WTC11 (cell line): ENCODE measurements around the gene THSD4. TPM values are rescaled to one million over a fixed set of nuclear protein-coding genes. Genes with fewer than 3 reads are reported as not detected.

Experiments used
- ATAC-seq: fragments of 200-7000 bp; cut with Tn5 transposase; 2 replicates; pipeline ENCODE4 v1.10.0; 2021; ENCODE audit warnings: mild to moderate bottlenecking, moderate library complexity
- CTCF ChIA-PET: fragments of 300-600 bp; sonication (Branson Sonifier 250); formaldehyde crosslinking; loops from one replicate; lab custom pipeline; 2021; ENCODE audit warnings: antibody characterized with exemption; lab: Charles Lee
- POLR2A ChIA-PET: fragments of 350-600 bp; sonication (Branson Sonifier 250); formaldehyde crosslinking; loops from one replicate; lab custom pipeline; 2021; ENCODE audit warnings: antibody characterized with exemption; lab: Charles Lee
- DNase-seq: peaks from one replicate; pipeline ENCODE4 v3.0.0; 2021; ENCODE audit warnings: low spot score
- H3K27ac Mint-ChIP-seq: 2 replicates; pipeline ENCODE4 v1.8.0; 2021; ENCODE audit warnings: mixed read lengths
- H3K27me3 Mint-ChIP-seq: 2 replicates; pipeline ENCODE4 v1.8.0; 2021; ENCODE audit warnings: low read depth, mild to moderate bottlenecking, moderate library complexity, mixed read lengths
- H3K36me3 Mint-ChIP-seq: 2 replicates; pipeline ENCODE4 v1.8.0; 2021; ENCODE audit warnings: mixed read lengths
- H3K4me1 Mint-ChIP-seq: 2 replicates; pipeline ENCODE4 v1.8.0; 2022; ENCODE audit warnings: mixed read lengths
- H3K4me3 Mint-ChIP-seq: 2 replicates; pipeline ENCODE4 v1.8.0; 2021; ENCODE audit warnings: mild to moderate bottlenecking, moderate library complexity, mixed read lengths
- H3K9me3 Mint-ChIP-seq: 2 replicates; pipeline ENCODE4 v1.8.0; 2021; ENCODE audit warnings: mixed read lengths
- AR ChIP-seq: fragments of 250-450 bp; sonication (Bioruptor Pico); IDR thresholded peaks from 2 replicates; pipeline ENCODE4 v1.9.0; 2021; ENCODE audit warnings: mild to moderate bottlenecking
- ATF1 ChIP-seq: sonication (generic); formaldehyde crosslinking; IDR thresholded peaks from 2 replicates; pipeline ENCODE4 v1.8.1; 2023; ENCODE audit warnings: mild to moderate bottlenecking, moderate library complexity, missing genetic modification reagents
- ATF3 ChIP-seq: sonication (generic); formaldehyde crosslinking; conservative IDR thresholded peaks from 2 replicates; pipeline ENCODE4 v1.8.1; 2022; ENCODE audit warnings: mild to moderate bottlenecking, missing genetic modification reagents
- E2F4 ChIP-seq: sonication (generic); formaldehyde crosslinking; IDR thresholded peaks from 2 replicates; pipeline ENCODE4 v1.8.1; 2022; ENCODE audit warnings: low read depth, mild to moderate bottlenecking, moderate library complexity, missing genetic modification reagents, borderline replicate concordance
- ESRRA ChIP-seq: sonication (generic); formaldehyde crosslinking; IDR thresholded peaks from 2 replicates; pipeline ENCODE4 v1.8.1; 2022; ENCODE audit warnings: mild to moderate bottlenecking, missing genetic modification reagents, borderline replicate concordance
- IRF1 ChIP-seq: sonication (generic); formaldehyde crosslinking; IDR thresholded peaks from 2 replicates; pipeline ENCODE4 v1.8.0; 2023; ENCODE audit warnings: missing genetic modification reagents
- MXD4 ChIP-seq: fragments of 250-450 bp; sonication (Bioruptor Pico); IDR thresholded peaks from 2 replicates; pipeline ENCODE4 v1.8.0; 2021; ENCODE audit warnings: mild to moderate bottlenecking, moderate library complexity, borderline replicate concordance
- NR3C1 ChIP-seq: sonication (generic); formaldehyde crosslinking; conservative IDR thresholded peaks from 2 replicates; pipeline ENCODE4 v1.8.1; 2023; ENCODE audit warnings: low read depth, mild to moderate bottlenecking, missing genetic modification reagents
- RELA ChIP-seq: sonication (generic); formaldehyde crosslinking; IDR thresholded peaks from 2 replicates; pipeline ENCODE4 v1.8.1; 2022; ENCODE audit warnings: missing genetic modification reagents, mild to moderate bottlenecking, borderline replicate concordance
- SMAD4 ChIP-seq: sonication (generic); formaldehyde crosslinking; IDR thresholded peaks from 2 replicates; pipeline ENCODE4 v1.8.0; 2022; ENCODE audit warnings: mild to moderate bottlenecking, missing genetic modification reagents
- ZNF317 ChIP-seq: sonication (generic); formaldehyde crosslinking; IDR thresholded peaks from 2 replicates; pipeline ENCODE4 v1.8.1; 2023; ENCODE audit warnings: low read depth, mild to moderate bottlenecking, moderate library complexity, missing genetic modification reagents, borderline replicate concordance
- ZNF512 ChIP-seq: sonication (generic); formaldehyde crosslinking; IDR thresholded peaks from 2 replicates; pipeline ENCODE4 v1.8.1; 2022; ENCODE audit warnings: missing genetic modification reagents, borderline replicate concordance
- ZNF532 ChIP-seq: fragments of 250-450 bp; sonication (Bioruptor Pico); IDR thresholded peaks from 2 replicates; pipeline ENCODE4 v1.9.0; 2021; ENCODE audit warnings: mild to moderate bottlenecking, borderline replicate concordance
- total RNA-seq: library from RNA; stranded (reverse); gene quantifications from 3 replicates; pipeline ENCODE4 v1.2.3, GENCODE V29; 2021
- TF ChIP-seq, protein P1 (sequence below): sonication (generic); formaldehyde crosslinking; IDR thresholded peaks from 2 replicates; pipeline ENCODE4 v1.8.0; 2022; ENCODE audit warnings: missing genetic modification reagents
- TF ChIP-seq, protein P2 (sequence below): fragments of 250-450 bp; sonication (Bioruptor Pico); IDR thresholded peaks from 2 replicates; pipeline ENCODE4 v1.9.0; 2021; ENCODE audit warnings: mild to moderate bottlenecking
- TF ChIP-seq, protein P3 (sequence below): fragments of 250-450 bp; sonication (Bioruptor Pico); IDR thresholded peaks from 2 replicates; pipeline ENCODE4 v2.1.2; 2022; ENCODE audit warnings: mild to moderate bottlenecking, moderate library complexity

Gene THSD4
- total RNA-seq, 1 experiment from 2014 or later = 7.8 TPM

DNA sequence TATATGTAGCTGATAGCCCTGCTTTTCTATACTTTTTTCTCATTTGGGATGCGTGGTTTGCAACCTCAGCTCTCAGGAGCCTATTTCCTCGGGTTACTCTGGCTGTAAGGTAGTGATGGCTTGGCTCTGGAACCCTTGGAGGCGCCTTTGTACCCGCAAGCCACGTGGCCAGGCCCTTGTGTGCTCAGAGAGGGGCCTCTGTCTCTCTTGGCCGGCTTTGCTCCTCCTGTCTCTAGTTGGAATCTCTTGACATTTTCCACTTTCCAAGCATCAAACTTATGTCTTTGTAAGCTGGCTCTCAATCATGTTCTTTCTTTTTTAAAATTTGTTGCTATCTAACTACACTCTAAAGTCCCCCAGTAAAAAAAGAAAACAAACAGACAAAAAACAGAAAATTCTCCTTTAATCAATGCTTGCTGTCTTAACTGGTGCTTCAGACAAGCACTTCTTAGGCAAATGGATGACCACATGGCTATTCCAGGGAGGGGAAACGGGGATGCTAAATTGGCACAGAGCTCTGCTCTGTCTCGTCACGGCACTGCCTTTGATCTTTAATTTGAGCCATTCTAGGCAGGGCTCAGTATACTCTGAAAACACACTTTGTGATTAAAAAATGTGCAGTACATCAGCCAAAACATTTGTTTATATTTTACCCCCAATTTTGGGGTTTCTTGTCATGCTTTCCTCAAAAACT lies 514.7 kb downstream of the THSD4 start:
- POLR2A ChIA-PET = no interaction called here
- Mint-ChIP-seq H3K36me3 (no peaks in the 10 kb centered on the region), H3K9me3 (no peaks in the 10 kb centered on the region), H3K27ac (no peak overlapping the region), H3K4me1 (peaks cover 42% of the 10 kb centered on the region), H3K27me3 (no peaks in the 10 kb centered on the region), H3K4me3 (no peak overlapping the region)
- CTCF ChIA-PET = interaction anchor here (1.5 kb wide), 1 partner anchor 114 kb away, joined by 4 read pairs; no protein-coding TSS in a partner anchor
- ATAC-seq (no peak), DNase-seq (no peak)
- TF ChIP-seq ATF1 (CRISPR knock-in tag) (no peak), AR (CRISPR knock-in tag) (no peak), IRF1 (CRISPR knock-in tag) (no peak), MXD4 (CRISPR knock-in tag) (no peak)

DNA sequence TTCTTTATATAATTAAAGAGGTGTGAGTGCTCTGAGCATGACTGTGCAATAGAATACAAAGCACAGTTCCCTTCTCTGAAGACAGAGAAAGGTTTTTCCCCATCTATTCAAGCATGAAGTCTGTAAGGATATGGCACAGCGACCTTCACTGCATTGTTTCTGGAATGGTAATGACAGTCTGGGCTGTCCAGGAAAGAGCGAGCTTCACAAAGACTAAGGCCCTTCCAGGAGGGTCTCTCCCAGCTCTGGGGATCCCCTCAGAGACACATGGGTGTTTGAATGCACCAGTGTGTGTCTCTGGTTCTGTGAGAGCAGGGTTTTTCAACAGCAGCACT lies 515.2 kb downstream of the THSD4 start:
- no peaks in the 10 kb centered on the region for H3K36me3 Mint-ChIP-seq
- H3K4me1 Mint-ChIP-seq = peaks cover 47% of the 10 kb centered on the region
- ATAC-seq = no peak
- no peaks in the 10 kb centered on the region for H3K27me3 Mint-ChIP-seq
- H3K4me3 Mint-ChIP-seq = no peak overlapping the region
- CTCF ChIA-PET = interaction anchor here (1.5 kb wide), 1 partner anchor 113 kb away, joined by 4 read pairs; no protein-coding TSS in a partner anchor
- H3K9me3 Mint-ChIP-seq = no peaks in the 10 kb centered on the region
- POLR2A ChIA-PET = no interaction called here
- no peak overlapping the region for H3K27ac Mint-ChIP-seq
- no peak for DNase-seq
- TF ChIP-seq, protein P1, sequence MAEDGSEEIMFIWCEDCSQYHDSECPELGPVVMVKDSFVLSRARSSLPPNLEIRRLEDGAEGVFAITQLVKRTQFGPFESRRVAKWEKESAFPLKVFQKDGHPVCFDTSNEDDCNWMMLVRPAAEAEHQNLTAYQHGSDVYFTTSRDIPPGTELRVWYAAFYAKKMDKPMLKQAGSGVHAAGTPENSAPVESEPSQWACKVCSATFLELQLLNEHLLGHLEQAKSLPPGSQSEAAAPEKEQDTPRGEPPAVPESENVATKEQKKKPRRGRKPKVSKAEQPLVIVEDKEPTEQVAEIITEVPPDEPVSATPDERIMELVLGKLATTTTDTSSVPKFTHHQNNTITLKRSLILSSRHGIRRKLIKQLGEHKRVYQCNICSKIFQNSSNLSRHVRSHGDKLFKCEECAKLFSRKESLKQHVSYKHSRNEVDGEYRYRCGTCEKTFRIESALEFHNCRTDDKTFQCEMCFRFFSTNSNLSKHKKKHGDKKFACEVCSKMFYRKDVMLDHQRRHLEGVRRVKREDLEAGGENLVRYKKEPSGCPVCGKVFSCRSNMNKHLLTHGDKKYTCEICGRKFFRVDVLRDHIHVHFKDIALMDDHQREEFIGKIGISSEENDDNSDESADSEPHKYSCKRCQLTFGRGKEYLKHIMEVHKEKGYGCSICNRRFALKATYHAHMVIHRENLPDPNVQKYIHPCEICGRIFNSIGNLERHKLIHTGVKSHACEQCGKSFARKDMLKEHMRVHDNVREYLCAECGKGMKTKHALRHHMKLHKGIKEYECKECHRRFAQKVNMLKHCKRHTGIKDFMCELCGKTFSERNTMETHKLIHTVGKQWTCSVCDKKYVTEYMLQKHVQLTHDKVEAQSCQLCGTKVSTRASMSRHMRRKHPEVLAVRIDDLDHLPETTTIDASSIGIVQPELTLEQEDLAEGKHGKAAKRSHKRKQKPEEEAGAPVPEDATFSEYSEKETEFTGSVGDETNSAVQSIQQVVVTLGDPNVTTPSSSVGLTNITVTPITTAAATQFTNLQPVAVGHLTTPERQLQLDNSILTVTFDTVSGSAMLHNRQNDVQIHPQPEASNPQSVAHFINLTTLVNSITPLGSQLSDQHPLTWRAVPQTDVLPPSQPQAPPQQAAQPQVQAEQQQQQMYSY (CRISPR knock-in tag) = no peak
- TF ChIP-seq, protein P2, sequence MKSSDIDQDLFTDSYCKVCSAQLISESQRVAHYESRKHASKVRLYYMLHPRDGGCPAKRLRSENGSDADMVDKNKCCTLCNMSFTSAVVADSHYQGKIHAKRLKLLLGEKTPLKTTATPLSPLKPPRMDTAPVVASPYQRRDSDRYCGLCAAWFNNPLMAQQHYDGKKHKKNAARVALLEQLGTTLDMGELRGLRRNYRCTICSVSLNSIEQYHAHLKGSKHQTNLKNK (CRISPR knock-in tag) = no peak
- TF ChIP-seq E2F4 (no peak), ZNF532 (CRISPR knock-in tag) (no peak), ZNF317 (CRISPR knock-in tag) (no peak), ESRRA (CRISPR knock-in tag) (no peak), SMAD4 (CRISPR knock-in tag) (no peak), RELA (no peak), NR3C1 (CRISPR knock-in tag) (no peak), ATF3 (CRISPR knock-in tag) (no peak), ZNF512 (no peak)
- TF ChIP-seq, protein P3, sequence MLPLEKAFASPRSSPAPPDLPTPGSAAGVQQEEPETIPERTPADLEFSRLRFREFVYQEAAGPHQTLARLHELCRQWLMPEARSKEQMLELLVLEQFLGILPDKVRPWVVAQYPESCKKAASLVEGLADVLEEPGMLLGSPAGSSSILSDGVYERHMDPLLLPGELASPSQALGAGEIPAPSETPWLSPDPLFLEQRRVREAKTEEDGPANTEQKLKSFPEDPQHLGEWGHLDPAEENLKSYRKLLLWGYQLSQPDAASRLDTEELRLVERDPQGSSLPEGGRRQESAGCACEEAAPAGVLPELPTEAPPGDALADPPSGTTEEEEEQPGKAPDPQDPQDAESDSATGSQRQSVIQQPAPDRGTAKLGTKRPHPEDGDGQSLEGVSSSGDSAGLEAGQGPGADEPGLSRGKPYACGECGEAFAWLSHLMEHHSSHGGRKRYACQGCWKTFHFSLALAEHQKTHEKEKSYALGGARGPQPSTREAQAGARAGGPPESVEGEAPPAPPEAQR (CRISPR knock-in tag) = no peak
